ENCODE measurements around the gene PHEX. TPM values are rescaled to one million over a fixed set of nuclear protein-coding genes. Genes with fewer than 3 reads are reported as not detected.

The PHEX gene
- total RNA-seq, 4 donors from 2014 or later: 0.05 TPM; not detected in 3

GRCh38 chrX:22087011-22087557 lies 55.0 kb downstream of the PHEX start:
- no peak overlapping the region for H3K27ac ChIP-seq
- in situ Hi-C loops (cut with MboI; ENCODE audit: low sequenced_read_pairs in 4 of 4): no loop called here
- no peak for ATAC-seq

GRCh38 chrX:22088326-22088725 lies 56.2 kb downstream of the PHEX start:
- H3K36me3 ChIP-seq: no peaks in the 10 kb centered on the region
- no peaks in the 10 kb centered on the region for H3K4me1 ChIP-seq
- ATAC-seq (no peak), DNase-seq (no peak)
- H3K27ac ChIP-seq: no peak overlapping the region
- in situ Hi-C loops (cut with MboI; ENCODE audit: low sequenced_read_pairs in 4 of 4): no loop called here
- no peaks in the 10 kb centered on the region for H3K9me3 ChIP-seq
- peaks cover 0 to 4% (median 0%) of the 10 kb centered on the region in 3 donors for H3K27me3 ChIP-seq
- no peak overlapping the region for H3K4me3 ChIP-seq
- TF ChIP-seq POLR2A (IDR thresholded peaks at IDR 0.05) (no peak), CTCF (IDR thresholded peaks at IDR 0.05 in 4 of 5, conservative IDR thresholded peaks at IDR 0.05 in 1 of 5) (no peak)
- intact Hi-C loops (cut with DNase I; ENCODE audit: low total_unique reads): no loop called here

More at GRCh38 chrX:22087011-22087557, 55.0 kb downstream of the PHEX start:
- Histone ChIP-seq H3K27me3 (peaks cover 0 to 4% (median 0%) of the 10 kb centered on the region in 3 donors), H3K4me3 (no peak overlapping the region), H3K4me1 (no peaks in the 10 kb centered on the region), H3K9me3 (no peaks in the 10 kb centered on the region), H3K36me3 (no peaks in the 10 kb centered on the region)
- TF ChIP-seq CTCF (IDR thresholded peaks at IDR 0.05 in 4 of 5, conservative IDR thresholded peaks at IDR 0.05 in 1 of 5) (no peak), POLR2A (IDR thresholded peaks at IDR 0.05) (no peak)
- intact Hi-C loops (cut with DNase I; ENCODE audit: low total_unique reads): no loop called here
- no peak for DNase-seq

- peaks cover 0 to 4% (median 0%) of the 10 kb centered on the region in 3 donors for H3K27me3 ChIP-seq
- H3K27ac ChIP-seq: no peak overlapping the region
- in situ Hi-C loops (cut with MboI; ENCODE audit: low sequenced_read_pairs in 4 of 4): no loop called here
- H3K9me3 ChIP-seq: no peaks in the 10 kb centered on the region
- no peaks in the 10 kb centered on the region for H3K36me3 ChIP-seq
- TF ChIP-seq POLR2A (IDR thresholded peaks at IDR 0.05): no peak
- no peak for TF ChIP-seq CTCF (IDR thresholded peaks at IDR 0.05 in 4 of 5, conservative IDR thresholded peaks at IDR 0.05 in 1 of 5)
- no peak for ATAC-seq
- no peak for DNase-seq
- no peaks in the 10 kb centered on the region for H3K4me1 ChIP-seq
- H3K4me3 ChIP-seq: no peak overlapping the region
- intact Hi-C loops (cut with DNase I; ENCODE audit: low total_unique reads): no loop called here
Observed at GRCh38 chrX:22090181-22090580, 58.1 kb downstream of the PHEX start.

- DNase-seq (no peak), ATAC-seq (no peak)
- TF ChIP-seq CTCF (IDR thresholded peaks at IDR 0.05 in 4 of 5, conservative IDR thresholded peaks at IDR 0.05 in 1 of 5): no peak
- TF ChIP-seq POLR2A (IDR thresholded peaks at IDR 0.05): no peak
- Histone ChIP-seq H3K9me3 (no peaks in the 10 kb centered on the region), H3K27ac (no peak overlapping the region), H3K27me3 (no peaks in the 10 kb centered on the region), H3K4me1 (no peaks in the 10 kb centered on the region), H3K4me3 (no peak overlapping the region), H3K36me3 (no peaks in the 10 kb centered on the region)
- intact Hi-C loops (cut with DNase I; ENCODE audit: low total_unique reads) (no loop called here), in situ Hi-C loops (cut with MboI; ENCODE audit: low sequenced_read_pairs in 4 of 4) (no loop called here)
Observed at GRCh38 chrX:22093550-22093949, 61.4 kb downstream of the PHEX start.

GRCh38 chrX:22095286-22095685 lies 63.2 kb downstream of the PHEX start:
- intact Hi-C loops (cut with DNase I; ENCODE audit: low total_unique reads) (no loop called here), in situ Hi-C loops (cut with MboI; ENCODE audit: low sequenced_read_pairs in 4 of 4) (no loop called here)
- Histone ChIP-seq H3K27me3 (no peaks in the 10 kb centered on the region), H3K4me1 (no peaks in the 10 kb centered on the region), H3K36me3 (no peaks in the 10 kb centered on the region), H3K9me3 (no peaks in the 10 kb centered on the region), H3K4me3 (no peak overlapping the region), H3K27ac (no peak overlapping the region)
- peak; percentile 56 to 66 for ATAC-seq
- peak; percentile 15 to 65 for DNase-seq
- TF ChIP-seq POLR2A (IDR thresholded peaks at IDR 0.05) (no peak), CTCF (IDR thresholded peaks at IDR 0.05 in 4 of 5, conservative IDR thresholded peaks at IDR 0.05 in 1 of 5) (no peak)

All from gastrocnemius medialis (tissue), 4 donors.